Kidney (tissue), 14 donors: Measurements from ENCODE around the gene C9orf85. TPM values are rescaled to one million over a fixed set of nuclear protein-coding genes. Genes with fewer than 3 reads are reported as not detected.

ENCODE experiments used
- DNase-seq, 5 donors: peaks; one replicate each; pipeline ENCODE4 v3.0.0-alpha.2; 2013 to 2020
- FAIRE-seq: peaks from 2 replicates; lab custom pipeline; 2012; peaks lifted over from hg19 to GRCh38; lab: Jason Lieb, UNC
- H3K27ac ChIP-seq, 2 donors: one replicate each; pipeline ENCODE4 v1.7.0; 2013; ENCODE audit warnings: low read depth in 2 of 2, low read length in 2 of 2, inconsistent platforms in 1 of 2
- H3K27me3 ChIP-seq: one replicate; pipeline ENCODE4 v1.7.1; 2013; ENCODE audit warnings: low read length, inconsistent platforms; ENCODE audit not compliant: control insufficient read depth, insufficient read depth
- H3K36me3 ChIP-seq, 3 donors: one replicate each; pipeline versions ENCODE4 v1.7.0 to v1.7.1; 2013; ENCODE audit warnings: low read length in 3 of 3, control low read depth in 1 of 3, inconsistent platforms in 1 of 3; ENCODE audit not compliant: insufficient read depth in 3 of 3, control insufficient read depth in 2 of 3
- H3K4me1 ChIP-seq, 3 donors: one replicate each; pipeline versions ENCODE4 v1.7.0 to v1.7.1; 2013; ENCODE audit warnings: low read length in 3 of 3, inconsistent platforms in 1 of 3, low read depth in 1 of 3; ENCODE audit not compliant: control insufficient read depth in 2 of 3, insufficient read depth in 2 of 3
- H3K4me3 ChIP-seq, 3 donors: one replicate each; pipeline versions ENCODE4 v1.7.0 to v1.8.1; 2013; ENCODE audit warnings: low read length in 3 of 3, control low read depth in 1 of 3, inconsistent platforms in 1 of 3
- H3K9ac ChIP-seq, 3 donors: one replicate each; pipeline versions ENCODE4 v1.7.0 to v1.7.1; 2013; ENCODE audit warnings: low read length in 3 of 3, control low read depth in 1 of 3, inconsistent platforms in 1 of 3
- H3K9me3 ChIP-seq, 3 donors: one replicate each; pipeline versions ENCODE4 v1.7.0 to v1.7.1; 2013; ENCODE audit warnings: low read length in 3 of 3, control low read depth in 1 of 3, inconsistent platforms in 1 of 3; ENCODE audit not compliant: control insufficient read depth in 2 of 3, insufficient read depth in 1 of 3
- intact Hi-C: fragments of 100-400 bp; cut with DNase I; formaldehyde crosslinking; loops from one replicate; pipeline ENCODE4 v1.11.1; 2022
- polyA plus RNA-seq: library from polyadenylated mRNA; stranded (reverse); fragments of 350-450 nt; fragmentation: Illumina TruSeq; extraction: RNeasy Lipid Tissue Mini Kit (QIAGEN cat#74804); gene quantifications from one replicate; pipeline ENCODE4 v1.2.3, GENCODE V29; 2014; ENCODE audit warnings: low read depth, low replicate concordance; ENCODE audit not compliant: insufficient read depth
- total RNA-seq: library from RNA; stranded (reverse); fragmentation: NEBNext Ultra II Directional; extraction: Animal tissue kit (Norgen Biotek cat#: 25700); gene quantifications from one replicate; pipeline ENCODE4 v1.2.1, GENCODE V29; 2021
- TF ChIP-seq, protein P1 (sequence below): IDR thresholded peaks from 3 replicates; pipeline ENCODE4 v1.5.1; 2012; ENCODE audit warnings: mild to moderate bottlenecking, moderate library complexity, borderline replicate concordance; ENCODE audit not compliant: insufficient read depth; ENCODE audit errors: extremely low read depth
- donor health status: control.
- donor health status: control.
- donor health status: control.
- donor health status: control.
- donor health status: control.
- donor health status: DM: yes; HTN: yes; CAD: no.
- donor health status: Normal renal cell carcinoma (clear cell type).

C9orf85 gene
- total and polyA plus RNA-seq, 2 donors from 2014 or later = 7.0 to 8.1 TPM

GRCh38 chr9:71987471-71988371, 76.3 kb downstream of the C9orf85 start:
- Histone ChIP-seq H3K36me3 (no peaks in the 10 kb centered on the region), H3K27ac (no peak overlapping the region), H3K9me3 (no peaks in the 10 kb centered on the region), H3K4me1 (no peaks in the 10 kb centered on the region), H3K9ac (no peak overlapping the region), H3K4me3 (no peak overlapping the region), H3K27me3 (no peaks in the 10 kb centered on the region)
- DNase-seq (peak in 2 of 5 donors; percentile 30 to 38), FAIRE-seq (no peak)
- TF ChIP-seq, protein P1, sequence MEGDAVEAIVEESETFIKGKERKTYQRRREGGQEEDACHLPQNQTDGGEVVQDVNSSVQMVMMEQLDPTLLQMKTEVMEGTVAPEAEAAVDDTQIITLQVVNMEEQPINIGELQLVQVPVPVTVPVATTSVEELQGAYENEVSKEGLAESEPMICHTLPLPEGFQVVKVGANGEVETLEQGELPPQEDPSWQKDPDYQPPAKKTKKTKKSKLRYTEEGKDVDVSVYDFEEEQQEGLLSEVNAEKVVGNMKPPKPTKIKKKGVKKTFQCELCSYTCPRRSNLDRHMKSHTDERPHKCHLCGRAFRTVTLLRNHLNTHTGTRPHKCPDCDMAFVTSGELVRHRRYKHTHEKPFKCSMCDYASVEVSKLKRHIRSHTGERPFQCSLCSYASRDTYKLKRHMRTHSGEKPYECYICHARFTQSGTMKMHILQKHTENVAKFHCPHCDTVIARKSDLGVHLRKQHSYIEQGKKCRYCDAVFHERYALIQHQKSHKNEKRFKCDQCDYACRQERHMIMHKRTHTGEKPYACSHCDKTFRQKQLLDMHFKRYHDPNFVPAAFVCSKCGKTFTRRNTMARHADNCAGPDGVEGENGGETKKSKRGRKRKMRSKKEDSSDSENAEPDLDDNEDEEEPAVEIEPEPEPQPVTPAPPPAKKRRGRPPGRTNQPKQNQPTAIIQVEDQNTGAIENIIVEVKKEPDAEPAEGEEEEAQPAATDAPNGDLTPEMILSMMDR = no peak
- intact Hi-C loops = no loop called here

- no peak for FAIRE-seq
- TF ChIP-seq, protein P1 = no peak
- H3K4me3 ChIP-seq = no peak overlapping the region
- no peak overlapping the region for H3K27ac ChIP-seq
- no peak overlapping the region for H3K9ac ChIP-seq
- DNase-seq = no peak
- H3K4me1 ChIP-seq = no peaks in the 10 kb centered on the region
- no peaks in the 10 kb centered on the region for H3K9me3 ChIP-seq
- intact Hi-C loops = no loop called here
- no peaks in the 10 kb centered on the region for H3K27me3 ChIP-seq
- no peaks in the 10 kb centered on the region for H3K36me3 ChIP-seq
Observed at GRCh38 chr9:71990466-71990865, 79.0 kb downstream of the C9orf85 start.

DNA sequence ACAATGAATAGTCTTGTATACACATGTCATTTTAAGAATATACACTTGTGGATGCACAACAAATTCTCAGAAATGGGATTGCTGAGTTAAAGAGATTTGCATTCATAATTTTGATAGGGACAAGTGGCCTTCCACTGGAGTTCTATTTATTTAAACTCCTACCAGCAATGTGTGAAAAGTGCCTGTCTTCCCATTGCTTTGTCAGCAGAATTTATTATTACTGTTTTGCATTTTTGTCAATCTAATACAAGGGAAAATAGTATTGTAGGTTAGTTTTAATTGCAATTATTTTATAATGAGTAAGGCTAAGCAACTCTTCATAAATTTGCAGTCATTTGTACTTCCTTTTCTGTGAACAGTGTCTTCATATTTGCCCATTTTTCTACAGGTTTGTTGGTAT, 94.0 kb downstream of the C9orf85 start:
- no peaks in the 10 kb centered on the region for H3K9me3 ChIP-seq
- no peak for DNase-seq
- intact Hi-C loops = no loop called here
- H3K27ac ChIP-seq = no peak overlapping the region
- no peak overlapping the region for H3K4me3 ChIP-seq
- no peaks in the 10 kb centered on the region for H3K36me3 ChIP-seq
- H3K9ac ChIP-seq = no peak overlapping the region
- H3K27me3 ChIP-seq = no peaks in the 10 kb centered on the region
- no peak for FAIRE-seq
- TF ChIP-seq, protein P1 = no peak
- H3K4me1 ChIP-seq = peaks cover 0 to 7% (median 0%) of the 10 kb centered on the region in 3 donors
